Activated CD8-positive, alpha-beta T cell treated with anti-CD3 and anti-CD28 coated beads for 36 hours (primary cell): ENCODE data around the gene PCDH9. TPM values are rescaled to one million over a fixed set of nuclear protein-coding genes. Genes with fewer than 3 reads are reported as not detected.

Experiments
- ATAC-seq: fragments of 200-7000 bp; cut with Tn5 transposase; one replicate; pipeline ENCODE4 v1.10.0; 2021; ENCODE audit warnings: mild to moderate bottlenecking, moderate library complexity
- CTCF ChIA-PET: fragments of 350-600 bp; sonication (Branson Sonifier 250); formaldehyde crosslinking; loops from one replicate; lab custom pipeline; 2021; ENCODE audit warnings: antibody characterized with exemption; lab: Charles Lee
- POLR2A ChIA-PET: fragments of 350-600 bp; sonication (Branson Sonifier 250); formaldehyde crosslinking; loops from one replicate; lab custom pipeline; 2021; ENCODE audit warnings: antibody characterized with exemption; lab: Charles Lee
- DNase-seq: peaks from one replicate; pipeline ENCODE4 v3.0.0-alpha.2; 2020
- H3K27ac Mint-ChIP-seq: one replicate; pipeline ENCODE4 v1.8.0; 2021; ENCODE audit warnings: mild to moderate bottlenecking, mixed read lengths
- H3K27me3 Mint-ChIP-seq: one replicate; pipeline ENCODE4 v1.8.0; 2021; ENCODE audit warnings: mixed read lengths
- H3K36me3 Mint-ChIP-seq: one replicate; pipeline ENCODE4 v1.8.0; 2021; ENCODE audit warnings: low read depth, mixed read lengths
- H3K4me1 Mint-ChIP-seq: one replicate; pipeline ENCODE4 v1.8.0; 2021; ENCODE audit warnings: low read depth, mixed read lengths
- H3K4me3 Mint-ChIP-seq: one replicate; pipeline ENCODE4 v1.8.0; 2021; ENCODE audit warnings: mild to moderate bottlenecking, moderate library complexity, mixed read lengths
- H3K9me3 Mint-ChIP-seq: one replicate; pipeline ENCODE4 v1.8.0; 2021; ENCODE audit warnings: mixed read lengths
- CTCF ChIP-seq: fragments of 200-600 bp; IDR thresholded peaks from one replicate; pipeline ENCODE4 v1.8.0; 2022; ENCODE audit warnings: antibody characterized with exemption, mild to moderate bottlenecking
- intact Hi-C: fragments of 100-400 bp; cut with micrococcal nuclease; formaldehyde crosslinking; loops from one replicate; pipeline ENCODE4 v1.10.0; 2022
- total RNA-seq, 2 experiments: library from RNA; stranded (reverse); gene quantifications; one replicate each; pipeline ENCODE4 v1.2.3, GENCODE V29; 2021

PCDH9 gene
- total RNA-seq, 2 experiments from 2014 or later: 0.04 to 0.14 TPM

- no peak for DNase-seq
- H3K4me1 Mint-ChIP-seq: no peaks in the 10 kb centered on the region
- ChIA-PET POLR2A (no interaction called here), CTCF (no interaction called here)
- H3K9me3 Mint-ChIP-seq: no peaks in the 10 kb centered on the region
- ATAC-seq: no peak
- no peaks in the 10 kb centered on the region for H3K36me3 Mint-ChIP-seq
- H3K27ac Mint-ChIP-seq: no peak overlapping the region
- no peak for TF ChIP-seq CTCF
- intact Hi-C loops: no loop called here
- no peaks in the 10 kb centered on the region for H3K27me3 Mint-ChIP-seq
- H3K4me3 Mint-ChIP-seq: no peak overlapping the region
Observed at GRCh38 chr13:67135356-67135755, 94.8 kb downstream of the PCDH9 start.

DNA sequence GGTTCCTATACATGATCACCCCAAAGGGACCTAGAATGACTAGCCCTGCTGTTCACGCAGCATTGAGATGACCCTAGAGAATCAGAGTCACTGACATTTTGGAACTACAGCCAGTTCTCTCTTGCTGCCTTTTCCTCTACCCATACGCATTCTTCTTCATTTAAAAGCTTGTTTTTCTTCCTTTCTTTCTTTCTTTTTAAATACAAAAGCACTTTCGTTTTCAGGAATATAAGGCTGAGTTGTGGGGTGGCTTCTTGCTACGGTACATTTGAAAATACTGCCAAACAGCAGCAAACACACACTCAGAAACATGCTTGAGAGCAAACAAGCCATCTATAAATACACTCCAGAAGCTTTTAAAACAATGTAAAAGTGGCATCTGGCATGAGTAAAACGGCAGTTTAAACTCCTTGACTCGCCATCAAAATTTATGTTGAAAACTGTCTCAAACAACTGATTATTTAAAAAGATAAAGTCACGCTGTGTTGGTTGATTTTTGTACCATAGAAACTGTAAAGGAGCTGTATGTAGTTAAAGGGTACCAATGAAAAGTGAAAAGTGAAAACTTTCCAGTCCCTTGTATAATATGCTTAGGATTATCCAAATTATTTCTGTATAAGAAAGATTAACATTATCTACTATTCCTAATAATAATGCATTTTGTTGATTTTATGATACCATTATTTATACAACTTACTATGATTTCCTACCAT is 95.6 kb downstream of the PCDH9 start:
- Mint-ChIP-seq H3K27ac (no peak overlapping the region), H3K9me3 (no peaks in the 10 kb centered on the region), H3K36me3 (no peaks in the 10 kb centered on the region), H3K4me3 (no peak overlapping the region), H3K27me3 (no peaks in the 10 kb centered on the region), H3K4me1 (no peaks in the 10 kb centered on the region)
- intact Hi-C loops: no loop called here
- no peak for DNase-seq
- no peak for TF ChIP-seq CTCF
- POLR2A ChIA-PET: no interaction called here
- ATAC-seq: no peak
- CTCF ChIA-PET: no interaction called here

GRCh38 chr13:67133476-67133875 is 96.7 kb downstream of the PCDH9 start:
- POLR2A ChIA-PET: no interaction called here
- Mint-ChIP-seq H3K4me1 (no peaks in the 10 kb centered on the region), H3K36me3 (no peaks in the 10 kb centered on the region), H3K4me3 (no peak overlapping the region), H3K9me3 (no peaks in the 10 kb centered on the region), H3K27ac (no peak overlapping the region), H3K27me3 (no peaks in the 10 kb centered on the region)
- DNase-seq (no peak), ATAC-seq (no peak)
- TF ChIP-seq CTCF: no peak
- CTCF ChIA-PET: no interaction called here
- intact Hi-C loops: no loop called here

DNA sequence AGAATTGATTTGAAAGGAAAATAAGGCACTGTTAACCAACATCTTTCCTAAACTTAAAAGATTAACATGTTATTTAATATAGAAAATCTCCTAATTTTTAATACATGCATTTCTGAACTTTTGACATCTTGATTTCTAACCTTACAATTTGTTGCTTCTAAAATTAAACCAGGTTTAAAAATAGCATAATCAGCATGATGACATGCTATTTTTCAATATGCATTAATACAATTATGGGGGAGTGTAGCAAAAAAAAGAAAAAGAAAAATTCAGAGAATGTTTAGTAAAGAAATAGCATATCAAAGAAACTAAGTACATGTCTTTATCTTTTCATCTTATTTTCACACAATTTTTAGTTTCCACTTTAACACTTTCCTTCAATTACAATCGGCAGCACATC is 98.7 kb downstream of the PCDH9 start:
- no peak overlapping the region for H3K27ac Mint-ChIP-seq
- H3K27me3 Mint-ChIP-seq: no peaks in the 10 kb centered on the region
- ATAC-seq (no peak), DNase-seq (no peak)
- CTCF ChIA-PET: no interaction called here
- no peaks in the 10 kb centered on the region for H3K4me1 Mint-ChIP-seq
- POLR2A ChIA-PET: no interaction called here
- H3K9me3 Mint-ChIP-seq: no peaks in the 10 kb centered on the region
- H3K36me3 Mint-ChIP-seq: no peaks in the 10 kb centered on the region
- intact Hi-C loops: no loop called here
- no peak overlapping the region for H3K4me3 Mint-ChIP-seq
- no peak for TF ChIP-seq CTCF

DNA sequence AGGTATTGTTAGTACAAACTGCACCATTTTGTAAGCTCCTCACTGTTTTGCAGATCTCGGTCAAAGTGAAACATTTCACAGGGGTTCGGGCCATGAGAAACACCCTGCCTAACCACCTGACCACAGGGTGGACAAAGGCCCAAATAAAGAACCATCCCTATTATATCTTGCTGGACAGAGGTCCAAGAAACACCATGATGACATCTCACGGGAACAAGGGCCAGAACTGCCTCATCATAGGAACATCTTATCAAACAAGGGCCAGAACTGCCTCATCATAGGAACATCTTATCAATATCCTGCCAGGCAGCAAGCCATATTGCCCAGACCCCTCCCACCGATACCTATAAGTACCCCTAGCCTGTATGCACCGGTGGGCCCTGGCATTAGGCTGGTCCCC is 99.7 kb downstream of the PCDH9 start:
- Mint-ChIP-seq H3K9me3 (no peaks in the 10 kb centered on the region), H3K27me3 (no peaks in the 10 kb centered on the region), H3K27ac (no peak overlapping the region), H3K4me3 (no peak overlapping the region), H3K4me1 (no peaks in the 10 kb centered on the region), H3K36me3 (no peaks in the 10 kb centered on the region)
- POLR2A ChIA-PET: no interaction called here
- DNase-seq (no peak), ATAC-seq (no peak)
- intact Hi-C loops: no loop called here
- TF ChIP-seq CTCF: no peak
- CTCF ChIA-PET: no interaction called here
